PC-9 (cell line): Measurements from ENCODE around the gene ETS2.

ENCODE experiments used
- EZH2 ChIP-seq: fragments of 200-600 bp; sonication (generic); IDR thresholded peaks from 2 replicates; pipeline ENCODE4 v1.8.0; 2017; ENCODE audit warnings: antibody characterized with exemption, low read depth
- TF ChIP-seq, protein P1 (sequence below): fragments of 200-600 bp; sonication (generic); conservative IDR thresholded peaks from 2 replicates; pipeline ENCODE4 v1.6.1; 2017; ENCODE audit warnings: mixed run types, antibody characterized with exemption, mild to moderate bottlenecking, moderate library complexity

DNA sequence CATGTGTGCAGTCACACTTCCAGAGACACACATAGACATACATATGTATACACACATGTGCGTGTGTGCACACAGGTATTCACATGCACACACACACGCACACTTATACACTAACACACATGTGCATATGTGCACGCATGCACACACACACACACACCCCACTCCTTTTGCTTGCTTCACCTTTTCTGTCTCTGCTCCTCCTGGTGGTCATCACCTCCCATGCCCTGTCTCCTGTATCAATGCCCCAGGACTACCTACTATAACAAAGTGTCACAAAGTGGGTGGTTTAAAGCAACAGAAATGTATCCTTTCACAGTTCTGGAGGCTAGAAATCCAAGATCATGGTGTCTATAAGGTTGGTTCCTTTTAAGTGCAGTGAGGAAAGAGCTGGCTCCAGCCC lies 27.4 kb downstream of the ETS2 start:
- TF ChIP-seq, protein P1, sequence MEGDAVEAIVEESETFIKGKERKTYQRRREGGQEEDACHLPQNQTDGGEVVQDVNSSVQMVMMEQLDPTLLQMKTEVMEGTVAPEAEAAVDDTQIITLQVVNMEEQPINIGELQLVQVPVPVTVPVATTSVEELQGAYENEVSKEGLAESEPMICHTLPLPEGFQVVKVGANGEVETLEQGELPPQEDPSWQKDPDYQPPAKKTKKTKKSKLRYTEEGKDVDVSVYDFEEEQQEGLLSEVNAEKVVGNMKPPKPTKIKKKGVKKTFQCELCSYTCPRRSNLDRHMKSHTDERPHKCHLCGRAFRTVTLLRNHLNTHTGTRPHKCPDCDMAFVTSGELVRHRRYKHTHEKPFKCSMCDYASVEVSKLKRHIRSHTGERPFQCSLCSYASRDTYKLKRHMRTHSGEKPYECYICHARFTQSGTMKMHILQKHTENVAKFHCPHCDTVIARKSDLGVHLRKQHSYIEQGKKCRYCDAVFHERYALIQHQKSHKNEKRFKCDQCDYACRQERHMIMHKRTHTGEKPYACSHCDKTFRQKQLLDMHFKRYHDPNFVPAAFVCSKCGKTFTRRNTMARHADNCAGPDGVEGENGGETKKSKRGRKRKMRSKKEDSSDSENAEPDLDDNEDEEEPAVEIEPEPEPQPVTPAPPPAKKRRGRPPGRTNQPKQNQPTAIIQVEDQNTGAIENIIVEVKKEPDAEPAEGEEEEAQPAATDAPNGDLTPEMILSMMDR: no peak
- TF ChIP-seq EZH2: no peak
